Activated naive CD8-positive, alpha-beta T cell treated with anti-CD3 and anti-CD28 coated beads, Interleukin-2, amount 50 U/mL, for 16 hours (primary cell): ENCODE measurements around the gene RPS6KB2.
"Not testable (repeated sequence)": the region's sequence is repeated elsewhere in the genome, so short reads cannot be mapped to it uniquely, and the experiment has no call there.

Source experiments
- DNase-seq: peaks from one replicate; pipeline ENCODE4 v3.0.0-alpha.2; 2020; ENCODE audit warnings: low read depth, low spot score

Gene RPS6KB2

GRCh38 chr11:67410984-67411784, 17.1 kb upstream of the RPS6KB2 start:
- DNase-seq = no peak

- no peak for DNase-seq
These were observed 16.5 kb upstream of the RPS6KB2 start for GRCh38 chr11:67411785-67412152.

- DNase-seq = no peak
These were observed 15.7 kb upstream of the RPS6KB2 start for GRCh38 chr11:67412495-67413179.

- no peak for DNase-seq
These were observed 14.9 kb upstream of the RPS6KB2 start for GRCh38 chr11:67413266-67413849.

- no peak for DNase-seq
These were observed 12.6 kb upstream of the RPS6KB2 start, which contains the start of gene CARNS1 for GRCh38 chr11:67415501-67416304. TSS of gene CARNS1 (plus strand) at chr11:67415678. CDS start at chr11:67416200, 522 bp downstream.

- no peak for DNase-seq
These were observed 11.6 kb upstream of the RPS6KB2 start for GRCh38 chr11:67416416-67417335.

GRCh38 chr11:67417425-67417824, 10.9 kb upstream of the RPS6KB2 start:
- DNase-seq = no peak

- no peak for DNase-seq
These were observed 9.6 kb upstream of the RPS6KB2 start for GRCh38 chr11:67418476-67419281.

GRCh38 chr11:67419325-67420049, 8.8 kb upstream of the RPS6KB2 start:
- DNase-seq = no peak

- no peak for DNase-seq
These were observed 8.1 kb upstream of the RPS6KB2 start for GRCh38 chr11:67420147-67420645.

GRCh38 chr11:67420646-67421429, 7.5 kb upstream of the RPS6KB2 start:
- peak; percentile 97 for DNase-seq

- no peak for DNase-seq
These were observed 6.8 kb upstream of the RPS6KB2 start for GRCh38 chr11:67421430-67422031.

- no peak for DNase-seq
These were observed 5.4 kb upstream of the RPS6KB2 start for GRCh38 chr11:67422891-67423290.

- no peak for DNase-seq
These were observed 4.8 kb upstream of the RPS6KB2 start for GRCh38 chr11:67423466-67423865.

- DNase-seq = no peak
These were observed 4.2 kb upstream of the RPS6KB2 start for GRCh38 chr11:67423891-67424613.

GRCh38 chr11:67427364-67427859, 882 bp upstream of the RPS6KB2 start:
- not testable (repeated sequence) for DNase-seq
